HFFc6 (cell line): ENCODE results near the gene BCKDHA. TPM values are rescaled to one million over a fixed set of nuclear protein-coding genes. Genes with fewer than 3 reads are reported as not detected.
"Not testable (repeated sequence)": the region's sequence is repeated elsewhere in the genome, so short reads cannot be mapped to it uniquely, and the experiment has no call there.

Experiments
- DNase-seq: peaks from one replicate; pipeline ENCODE4 v3.0.0-alpha.2; 2018
- H3K27ac Mint-ChIP-seq: 2 replicates; pipeline ENCODE4 v1.8.0; 2020; ENCODE audit warnings: mild to moderate bottlenecking, mixed read lengths
- H3K27me3 Mint-ChIP-seq: 2 replicates; pipeline ENCODE4 v1.8.0; 2021; ENCODE audit warnings: mild to moderate bottlenecking, moderate library complexity, mixed read lengths; ENCODE audit not compliant: insufficient read depth
- H3K36me3 Mint-ChIP-seq: 2 replicates; pipeline ENCODE4 v1.8.0; 2021; ENCODE audit warnings: low read depth, mixed read lengths
- H3K4me1 Mint-ChIP-seq: 2 replicates; pipeline ENCODE4 v1.8.0; 2020; ENCODE audit warnings: low read depth, mixed read lengths
- H3K4me3 Mint-ChIP-seq: 2 replicates; pipeline ENCODE4 v1.8.0; 2020; ENCODE audit warnings: mild to moderate bottlenecking, moderate library complexity, mixed read lengths
- H3K9me3 Mint-ChIP-seq: 2 replicates; pipeline ENCODE4 v1.8.0; 2020; ENCODE audit warnings: mild to moderate bottlenecking, mixed read lengths
- CTCF ChIP-seq: fragments of 200-600 bp; sonication (generic); IDR thresholded peaks from 2 replicates; pipeline ENCODE4 v1.5.0; 2021; ENCODE audit warnings: antibody characterized with exemption, mild to moderate bottlenecking
- total RNA-seq, 6 experiments: library from RNA; stranded (reverse); fragmentation: NEBNext Ultra II Directional; extraction: Animal tissue kit (Norgen Biotek cat#: 25700); gene quantifications; 2 replicates in 1 of 6; 3 replicates in 5 of 6; pipeline ENCODE4 v1.2.3, GENCODE V29; 2021

The BCKDHA gene
- total RNA-seq, 6 experiments from 2014 or later = 7.8 to 17.6 (median 9.8) TPM

- no peaks in the 10 kb centered on the region for H3K9me3 Mint-ChIP-seq
- peak; percentile 98 for DNase-seq
- H3K27me3 Mint-ChIP-seq = peaks cover 1% of the 10 kb centered on the region; the same call in 1 of the 2 replicates
- peaks cover 5% of the 10 kb centered on the region for H3K36me3 Mint-ChIP-seq
- H3K27ac Mint-ChIP-seq = peak within 1 kb of the TSS; percentile 98
- peak within 1 kb of the TSS; percentile 93 for H3K4me3 Mint-ChIP-seq
- no peak for TF ChIP-seq CTCF
- H3K4me1 Mint-ChIP-seq = peaks cover 43% of the 10 kb centered on the region
Observed at GRCh38 chr19:41363753-41364523, 33.7 kb upstream of the BCKDHA start, which contains the start of gene B9D2. Gene B9D2 (minus strand): TSS chr19:41364149. CDS start chr19:41363519, 630 bp downstream.

- no peaks in the 10 kb centered on the region for H3K9me3 Mint-ChIP-seq
- H3K36me3 Mint-ChIP-seq = peaks cover 5% of the 10 kb centered on the region
- peaks cover 1% of the 10 kb centered on the region; the same call in 1 of the 2 replicates for H3K27me3 Mint-ChIP-seq
- peak overlapping the region; percentile 98 for H3K27ac Mint-ChIP-seq
- TF ChIP-seq CTCF = no peak
- peak overlapping the region; percentile 93 for H3K4me3 Mint-ChIP-seq
- peaks cover 43% of the 10 kb centered on the region for H3K4me1 Mint-ChIP-seq
- no peak for DNase-seq
Observed at GRCh38 chr19:41364524-41365391, 32.9 kb upstream of the BCKDHA start.

GRCh38 chr19:41366089-41366488, 31.5 kb upstream of the BCKDHA start:
- Mint-ChIP-seq H3K36me3 (peaks cover 5% of the 10 kb centered on the region), H3K4me1 (peaks cover 43% of the 10 kb centered on the region), H3K4me3 (no peak overlapping the region), H3K27ac (peak overlapping the region; percentile 96), H3K27me3 (peaks cover 1% of the 10 kb centered on the region; the same call in 1 of the 2 replicates), H3K9me3 (no peaks in the 10 kb centered on the region)
- peak; percentile 59 for TF ChIP-seq CTCF
- no peak for DNase-seq

GRCh38 chr19:41367848-41368301, 29.7 kb upstream of the BCKDHA start:
- peaks cover 1% of the 10 kb centered on the region; the same call in 1 of the 2 replicates for H3K27me3 Mint-ChIP-seq
- peak overlapping the region; percentile 43 for H3K4me3 Mint-ChIP-seq
- peaks cover 5% of the 10 kb centered on the region for H3K36me3 Mint-ChIP-seq
- no peak for TF ChIP-seq CTCF
- H3K27ac Mint-ChIP-seq = peak overlapping the region; percentile 96
- H3K4me1 Mint-ChIP-seq = peaks cover 46% of the 10 kb centered on the region
- no peaks in the 10 kb centered on the region for H3K9me3 Mint-ChIP-seq
- peak; percentile 93 for DNase-seq

- Mint-ChIP-seq H3K9me3 (no peaks in the 10 kb centered on the region), H3K27me3 (no peaks in the 10 kb centered on the region; the same call in 1 of the 2 replicates), H3K27ac (no peak overlapping the region), H3K36me3 (peaks cover 5% of the 10 kb centered on the region), H3K4me1 (peaks cover 45% of the 10 kb centered on the region), H3K4me3 (no peak overlapping the region)
- no peak for DNase-seq
- no peak for TF ChIP-seq CTCF
Observed at GRCh38 chr19:41369769-41370168, 27.8 kb upstream of the BCKDHA start.

GRCh38 chr19:41371119-41371518, 26.5 kb upstream of the BCKDHA start:
- peaks cover 47% of the 10 kb centered on the region for H3K4me1 Mint-ChIP-seq
- not testable (repeated sequence) for H3K9me3 Mint-ChIP-seq, H3K27ac Mint-ChIP-seq, H3K4me3 Mint-ChIP-seq, H3K27me3 Mint-ChIP-seq, H3K36me3 Mint-ChIP-seq, DNase-seq
